ENCODE data around the gene SSTR3.

GRCh38 chr22:37172266-37173245 lies 39.7 kb downstream of the SSTR3 start:
- TF ChIP-seq CTCF (conservative IDR thresholded peaks at IDR 0.05) (no peak), ZFX (IDR thresholded peaks at IDR 0.05) (no peak)
